Stimulated activated CD4-positive, alpha-beta T cell treated with anti-CD3 and anti-CD28 coated beads, TNF-alpha, amount 100 ng/mL, for 4 hours (primary cell): ENCODE measurements around the gene UNC13C.

Experiments
- DNase-seq, 3 experiments: peaks; one replicate each; pipeline ENCODE4 v3.0.0-alpha.2; 2020; ENCODE audit warnings: low read depth in 3 of 3

The UNC13C gene

DNA sequence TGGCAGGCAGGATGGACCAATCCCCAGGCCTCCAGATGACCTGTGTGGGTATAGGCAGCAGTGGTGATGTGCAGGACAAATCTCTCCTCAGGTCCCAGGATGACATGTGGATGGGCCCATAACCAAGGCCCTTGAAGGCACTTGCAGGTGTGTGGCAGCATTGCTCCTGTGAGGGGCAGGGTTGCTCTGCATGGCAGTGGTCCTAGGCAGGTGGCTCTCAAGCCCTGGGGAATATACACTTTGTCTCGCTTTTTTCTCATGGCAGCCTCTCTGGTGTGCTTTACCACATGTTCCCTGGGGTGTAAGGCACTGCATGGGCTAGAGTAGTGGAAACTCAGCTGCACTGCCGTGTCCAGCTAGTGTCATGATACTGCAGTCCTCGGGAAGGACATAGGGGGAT lies 503.6 kb downstream of the UNC13C start:
- no peak for DNase-seq

DNA sequence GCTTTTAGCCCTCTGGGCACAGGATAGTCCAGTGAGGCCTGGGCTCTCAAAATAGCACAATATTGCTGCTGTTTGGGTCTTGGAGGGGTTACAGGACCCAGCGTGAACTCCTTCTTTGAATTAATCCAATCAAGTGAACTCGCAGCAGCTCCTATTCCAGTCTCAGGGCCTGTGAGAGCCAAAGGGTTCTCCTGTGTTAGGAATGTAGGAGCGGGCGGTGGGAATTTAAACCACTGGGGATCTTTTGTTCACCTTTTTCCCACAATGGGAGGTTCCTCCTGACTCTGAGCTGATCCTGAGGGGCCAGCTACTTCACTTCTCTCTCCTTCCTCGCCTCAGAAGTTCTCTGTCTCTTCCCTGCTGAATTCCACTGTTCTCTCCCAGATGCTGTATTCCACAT lies 504.0 kb downstream of the UNC13C start:
- DNase-seq: no peak

DNA sequence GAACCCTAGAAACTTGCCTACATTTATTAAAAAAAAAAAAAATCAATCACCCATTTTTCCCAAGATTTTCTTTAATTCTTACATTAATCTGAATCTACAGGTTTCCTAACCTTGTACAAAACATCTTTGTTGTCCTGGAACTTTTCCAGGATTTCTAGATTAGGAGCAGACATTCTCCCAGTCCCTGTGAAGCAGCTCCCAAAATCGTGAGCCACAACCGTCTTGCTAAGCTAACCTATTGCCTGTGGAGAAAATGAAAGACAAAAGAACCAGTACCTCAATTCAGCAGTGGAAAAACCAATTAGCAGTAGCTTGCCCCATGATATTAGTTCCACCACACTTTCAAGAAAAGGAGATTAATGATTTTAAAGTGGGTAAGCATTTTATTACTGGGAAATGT lies 522.1 kb downstream of the UNC13C start:
- DNase-seq: no peak

DNA sequence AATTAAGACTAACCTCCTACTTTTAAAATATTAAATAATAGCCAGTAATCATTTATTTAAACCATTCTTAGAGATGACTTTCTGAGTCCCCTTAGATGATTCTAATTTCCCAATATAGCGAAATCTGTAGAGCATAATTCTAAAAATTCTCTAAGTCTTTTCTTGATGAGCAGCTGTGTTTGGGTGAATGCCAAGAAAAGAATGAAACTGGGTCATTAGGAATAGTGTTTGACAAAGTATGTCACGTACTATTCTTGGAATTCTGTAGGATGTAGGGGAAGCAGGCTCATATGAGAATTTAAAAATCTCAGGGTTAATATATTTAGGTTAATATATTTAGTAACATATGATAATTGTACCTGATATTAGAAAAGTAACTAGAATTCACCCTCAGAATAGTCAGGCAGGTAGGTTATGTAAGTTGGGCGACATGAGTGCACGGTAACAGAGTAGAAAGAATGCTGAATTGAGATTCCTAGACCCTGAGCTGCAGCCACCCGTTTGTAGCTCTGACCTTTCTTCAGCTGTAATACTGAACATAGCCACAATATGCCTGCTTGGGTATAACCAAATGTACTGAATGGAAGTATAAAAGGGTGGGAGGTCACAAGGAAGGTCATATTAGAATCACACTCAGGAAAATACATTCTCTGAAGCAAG lies 524.3 kb downstream of the UNC13C start:
- no peak for DNase-seq

DNA sequence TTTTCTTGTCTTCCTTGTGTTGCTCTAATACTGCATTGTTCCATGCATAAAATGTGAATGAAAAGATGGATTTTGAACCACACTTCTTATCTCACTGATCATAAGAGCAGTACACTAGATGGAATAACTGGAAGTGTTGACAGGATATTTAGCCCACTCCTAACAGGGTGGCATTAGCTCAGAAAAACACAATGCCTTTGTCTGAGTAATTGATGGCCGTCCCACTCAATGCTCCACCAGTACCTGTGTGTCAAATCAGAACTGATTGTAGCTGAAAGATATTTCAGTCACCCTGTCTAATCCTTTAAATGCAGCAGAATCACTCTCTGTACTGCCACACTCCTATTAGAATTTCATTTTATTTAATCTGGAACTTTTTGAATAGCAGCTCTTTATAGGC lies 526.5 kb downstream of the UNC13C start:
- no peak for DNase-seq

DNA sequence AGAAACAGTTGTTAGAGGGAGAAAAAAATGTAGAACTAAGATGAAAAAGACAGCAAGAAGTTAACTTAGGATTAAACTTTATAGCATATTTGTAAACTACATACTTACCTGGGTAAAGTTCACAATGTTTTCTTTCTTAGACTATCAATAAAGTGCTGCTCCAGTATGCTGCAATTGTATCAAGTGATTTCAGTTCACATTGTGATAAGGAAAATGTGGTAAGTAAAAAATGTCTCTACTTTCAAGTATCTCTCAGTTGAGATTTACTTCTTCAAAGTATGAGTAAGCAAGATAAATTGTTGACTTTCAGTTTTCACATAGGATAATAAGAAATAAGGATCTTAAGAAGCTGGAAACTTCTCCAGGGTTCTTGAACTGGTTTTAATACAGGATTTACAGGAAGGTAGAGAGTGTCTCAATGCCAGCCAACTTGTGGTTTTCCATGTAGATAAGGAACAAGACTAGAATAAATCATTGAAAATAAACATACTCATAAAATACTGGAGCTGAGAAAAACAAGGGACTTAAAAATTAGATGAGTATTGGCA lies 528.8 kb downstream of the UNC13C start:
- no peak for DNase-seq

DNA sequence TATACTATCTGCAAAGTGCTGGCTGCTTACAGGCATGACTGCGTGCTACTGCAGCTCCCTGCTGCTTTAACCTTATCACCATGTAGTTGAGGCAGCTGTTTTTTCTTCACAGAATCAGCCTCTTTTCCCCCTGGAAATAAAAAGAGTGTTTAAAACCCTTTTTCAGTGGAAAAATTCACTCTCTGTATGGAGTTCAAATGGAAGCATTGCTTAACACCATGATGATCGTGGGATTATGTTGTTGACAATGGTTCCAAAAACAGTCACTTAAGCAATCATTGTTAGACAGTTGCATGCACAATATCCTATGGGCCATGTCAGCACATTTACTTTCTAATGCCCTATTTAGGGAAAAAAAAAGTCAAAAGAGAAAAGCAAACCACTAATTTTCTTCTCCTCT lies 536.4 kb downstream of the UNC13C start:
- no peak for DNase-seq

DNA sequence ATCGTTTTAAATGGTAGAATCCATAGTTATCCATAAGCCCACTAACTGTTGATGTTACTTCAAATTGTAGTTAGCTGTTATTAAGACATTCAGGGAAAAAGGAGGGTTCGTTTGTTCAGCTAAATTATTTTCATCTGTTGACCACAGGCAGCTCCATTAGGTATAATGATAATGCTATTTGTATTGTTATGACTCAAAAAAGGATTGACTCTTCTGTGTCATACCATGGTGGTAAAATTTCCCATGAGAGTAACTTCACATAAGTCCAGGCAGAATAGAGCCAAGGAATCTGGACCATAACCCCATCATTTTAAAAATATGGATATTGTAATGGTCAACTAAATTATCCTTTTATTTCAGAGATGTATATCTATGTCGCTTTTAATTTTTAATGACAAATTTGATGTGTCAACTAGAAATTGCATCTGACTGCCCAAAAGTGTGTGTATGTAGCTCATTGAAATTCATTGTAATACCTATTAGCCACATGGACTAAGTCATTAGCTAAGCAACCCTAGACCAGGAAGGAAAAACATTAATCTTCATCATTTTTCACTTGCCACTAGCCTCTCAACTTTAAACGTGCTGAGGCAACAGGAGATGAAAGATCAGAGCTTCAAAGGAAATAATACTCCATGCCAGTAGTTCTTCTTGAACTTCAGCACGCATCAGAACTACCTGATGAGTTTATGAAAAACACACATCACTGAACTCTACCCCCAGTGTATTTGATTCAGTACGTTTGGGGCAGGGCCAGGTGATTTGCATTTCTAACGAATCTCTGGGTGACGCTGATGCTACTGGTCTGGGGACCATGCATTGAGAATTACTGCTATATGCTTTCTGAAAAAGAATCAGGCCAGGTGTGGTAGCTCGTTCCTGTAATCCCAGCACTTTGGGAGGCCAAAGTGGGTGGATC lies 537.7 kb downstream of the UNC13C start:
- DNase-seq: no peak

DNA sequence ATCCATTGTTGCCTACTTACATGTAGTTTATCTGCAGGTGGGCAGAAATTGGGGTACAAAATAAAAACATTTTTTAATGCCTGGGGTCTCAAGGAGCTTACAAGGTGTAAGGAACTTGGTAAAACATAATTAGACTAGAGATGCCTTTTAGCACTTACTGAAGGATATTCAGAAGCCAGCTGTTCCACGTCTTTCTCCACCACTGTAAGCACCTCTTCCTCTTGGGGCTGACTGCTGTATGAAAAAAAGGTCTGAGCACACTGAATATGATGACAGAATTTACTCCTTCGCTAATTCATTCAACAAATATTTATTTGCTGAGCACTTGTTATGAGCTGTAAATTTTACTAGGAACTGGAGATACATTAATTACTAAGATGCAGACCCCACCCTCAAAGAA lies 539.1 kb downstream of the UNC13C start:
- no peak for DNase-seq

DNA sequence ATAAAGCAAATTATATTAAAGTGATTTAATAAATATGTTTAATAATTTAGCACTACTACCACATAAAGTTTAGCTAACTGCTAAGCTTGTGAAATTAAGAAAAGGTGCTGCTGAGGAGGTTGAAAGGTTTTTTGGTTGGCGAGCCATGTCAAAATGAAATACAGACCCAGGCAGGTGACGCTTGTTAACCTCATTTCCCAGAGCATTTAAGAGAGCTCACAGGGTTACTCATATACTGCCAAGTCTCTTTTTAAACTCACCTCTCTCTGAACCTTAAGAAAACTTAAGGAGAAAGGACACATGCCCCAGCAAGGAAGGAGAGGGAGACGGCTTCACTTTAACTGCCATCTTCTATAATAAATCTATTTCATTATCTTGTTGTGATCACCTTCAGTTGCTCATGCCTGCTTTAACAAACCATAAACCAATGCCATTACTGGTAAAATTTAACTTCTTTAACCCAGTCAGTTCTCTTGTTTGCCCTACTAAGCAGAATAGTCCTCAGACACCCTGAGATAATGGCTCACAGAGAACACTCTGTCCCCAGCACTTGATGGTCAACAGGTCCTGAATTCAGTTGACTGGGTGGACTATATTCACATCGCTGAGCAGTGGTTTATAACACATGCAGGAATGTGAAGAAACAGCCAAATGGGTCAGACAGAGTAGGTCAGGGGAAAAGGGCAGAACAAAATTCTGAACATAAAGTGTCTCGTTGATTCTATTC lies 540.1 kb downstream of the UNC13C start:
- DNase-seq: no peak

- no peak for DNase-seq
These were observed 541.3 kb downstream of the UNC13C start for GRCh38 chr15:54519577-54519976.

GRCh38 chr15:54520616-54521015 lies 542.4 kb downstream of the UNC13C start:
- DNase-seq: no peak

- no peak for DNase-seq
These were observed 543.0 kb downstream of the UNC13C start for GRCh38 chr15:54521206-54521605.

DNA sequence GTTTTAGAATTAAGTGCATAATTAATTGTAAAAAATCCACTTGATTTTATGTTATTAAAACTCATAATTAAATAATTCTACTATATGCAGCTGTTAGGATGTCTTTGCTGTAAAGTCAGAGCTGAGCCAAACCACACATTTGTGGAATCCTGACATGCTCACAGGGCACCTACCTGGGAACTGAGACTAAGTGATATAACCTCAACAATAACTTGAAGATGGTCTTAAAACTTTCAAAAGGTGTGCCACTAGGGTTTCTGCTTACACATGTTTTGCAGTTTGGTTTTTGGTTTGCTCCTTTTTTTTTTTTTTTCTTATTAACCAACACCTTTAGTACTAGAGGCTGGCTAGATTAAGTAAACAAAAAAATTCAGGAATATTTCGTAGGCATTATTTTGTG lies 549.8 kb downstream of the UNC13C start:
- DNase-seq: no peak

DNA sequence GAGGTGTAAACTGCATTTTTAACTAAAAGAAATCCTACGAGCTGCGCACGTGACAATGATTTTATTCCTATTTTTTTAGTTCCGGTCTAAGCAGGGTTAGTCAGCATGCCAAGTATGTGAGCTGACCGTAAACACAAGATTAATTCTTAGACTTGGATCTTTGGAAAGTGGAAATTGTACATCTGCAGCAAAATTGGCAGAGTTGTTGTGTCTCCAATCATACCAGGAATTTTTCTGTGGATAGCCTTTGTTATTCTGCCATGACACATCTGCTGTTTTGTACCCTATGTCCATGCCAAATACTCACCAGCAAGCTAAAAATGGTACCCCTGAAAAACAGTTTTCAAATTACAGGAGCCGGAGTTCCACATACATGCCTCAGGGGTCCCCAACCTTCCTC lies 562.5 kb downstream of the UNC13C start:
- DNase-seq: no peak

DNA sequence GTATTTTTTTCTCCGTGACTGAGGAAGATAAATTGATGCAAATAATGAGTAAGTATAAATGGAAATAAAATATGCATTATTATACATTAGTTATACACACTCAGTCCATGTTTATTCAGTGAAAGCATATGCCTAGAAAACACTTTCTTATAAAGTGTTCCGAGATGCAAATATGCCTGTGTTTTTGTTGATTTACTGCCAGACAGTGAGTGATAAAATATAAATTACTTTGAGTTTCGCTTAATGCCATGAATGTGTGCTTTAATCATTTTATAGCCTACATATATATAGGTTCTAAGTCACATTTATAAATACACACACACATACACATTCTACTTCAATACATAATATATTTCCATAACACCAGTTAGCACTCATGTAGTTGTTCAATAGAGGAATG lies 569.2 kb downstream of the UNC13C start:
- DNase-seq: no peak

DNA sequence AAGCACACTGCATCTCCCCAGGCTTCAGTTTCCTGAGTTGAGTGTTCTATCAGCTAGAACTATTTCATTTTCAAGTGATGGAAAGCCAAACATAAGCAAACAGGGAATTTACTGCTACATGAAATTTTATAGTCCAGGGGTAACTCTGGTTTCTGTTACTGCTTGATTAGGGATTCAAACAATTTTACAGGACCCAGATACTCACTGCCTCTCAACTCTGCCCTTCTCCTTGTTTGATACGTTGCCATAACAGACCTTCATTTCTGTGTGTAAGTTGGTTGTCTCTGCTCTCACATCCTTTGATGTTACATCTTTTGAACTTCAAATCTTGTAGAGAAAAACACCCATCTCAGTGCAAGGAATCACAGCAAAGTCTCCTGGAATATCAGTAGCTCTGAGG lies 572.7 kb downstream of the UNC13C start:
- DNase-seq: no peak

DNA sequence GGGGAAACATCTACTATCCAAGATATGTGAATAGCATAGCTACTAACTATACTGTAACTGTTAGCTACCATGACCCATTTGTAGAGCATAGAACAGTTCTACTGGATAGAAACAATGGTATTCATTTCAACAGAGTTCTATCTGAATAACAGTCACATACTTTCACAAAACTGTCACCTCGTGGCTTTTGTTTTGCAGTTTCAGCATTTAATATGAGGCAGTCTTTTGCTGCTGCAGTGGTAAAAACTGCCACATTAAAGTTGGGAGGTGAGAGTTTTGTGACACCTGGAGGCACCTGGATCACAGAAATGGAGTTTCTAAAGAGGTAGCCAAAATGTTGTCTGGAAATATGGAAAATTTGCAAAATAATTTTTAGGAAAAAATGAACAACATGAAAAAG lies 578.0 kb downstream of the UNC13C start:
- DNase-seq: no peak

- no peak for DNase-seq
These were observed 581.3 kb downstream of the UNC13C start for GRCh38 chr15:54559405-54560069.

GRCh38 chr15:54560417-54560816 lies 582.2 kb downstream of the UNC13C start:
- no peak for DNase-seq

DNA sequence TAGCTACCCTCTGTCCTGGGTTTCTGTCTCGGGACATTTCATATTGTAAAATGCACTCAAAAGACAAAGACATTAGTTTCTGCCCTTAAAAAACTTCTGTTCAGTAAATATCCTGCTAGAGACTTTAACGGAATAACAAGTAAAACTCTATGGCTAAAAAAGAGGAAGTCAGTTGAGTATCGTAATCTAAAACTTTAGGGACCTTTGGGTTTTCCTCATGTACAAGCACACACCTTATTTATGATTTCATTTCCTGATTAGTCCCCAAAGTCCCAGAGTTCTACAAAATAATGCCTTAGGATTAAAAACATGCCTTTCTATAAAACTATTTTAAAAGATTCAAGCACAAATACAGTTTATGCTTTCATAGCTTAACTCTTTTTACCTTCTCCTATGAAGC lies 585.9 kb downstream of the UNC13C start:
- DNase-seq: no peak

DNA sequence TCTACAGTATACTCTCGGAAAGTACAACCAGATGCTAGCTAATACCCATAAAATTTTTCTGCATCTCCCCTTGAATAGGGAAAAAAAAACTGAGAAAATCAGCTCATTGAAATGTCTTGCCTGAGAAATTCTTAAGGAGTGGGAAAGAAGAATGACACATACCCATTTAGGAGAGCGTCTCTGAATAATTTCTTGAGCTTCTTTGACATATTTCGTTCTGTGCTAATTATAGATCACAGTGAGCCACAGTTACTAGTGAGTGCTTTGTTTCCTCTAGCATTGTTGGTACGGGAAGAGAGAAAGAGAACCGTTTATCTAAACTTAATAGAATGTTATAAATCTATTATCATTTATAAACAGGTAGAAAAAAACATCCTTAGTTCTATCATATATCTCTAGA lies 588.4 kb downstream of the UNC13C start:
- no peak for DNase-seq
